HCT116 (cell line): ENCODE results near the gene ADGRG6.

ENCODE experiments used
- CTCF ChIP-seq, 3 experiments: fragments of 200-600 bp in 1 of 3; sonication (generic) in 1 of 3; IDR thresholded peaks in 2 of 3; conservative IDR thresholded peaks in 1 of 3; 2 replicates each; pipeline ENCODE4 v1.5.1; 2012 to 2017; ENCODE audit warnings: low read depth in 2 of 3, low read length in 2 of 3, antibody characterized with exemption in 1 of 3, borderline replicate concordance in 1 of 3, control low read depth in 1 of 3, mild to moderate bottlenecking in 1 of 3, mixed read lengths in 1 of 3, mixed run types in 1 of 3, moderate library complexity in 1 of 3; ENCODE audit not compliant: insufficient read depth in 1 of 3
- ZFX ChIP-seq: fragments of 450-650 bp; IDR thresholded peaks from 2 replicates; pipeline ENCODE4 v1.6.1; 2017

GRCh38 chr6:142374091-142374770 lies 72.4 kb downstream of the ADGRG6 start:
- TF ChIP-seq ZFX (no peak), CTCF (IDR thresholded peaks at IDR 0.05 in 2 of 3, conservative IDR thresholded peaks at IDR 0.05 in 1 of 3; ENCODE audit: borderline replicate concordance in 1 of 3, insufficient read depth in 1 of 3, low read depth in 2 of 3, low read length in 2 of 3) (no peak)
